ENCODE results near the gene RANBP1. TPM values are rescaled to one million over a fixed set of nuclear protein-coding genes. Genes with fewer than 3 reads are reported as not detected.

The RANBP1 gene
- total and polyA plus RNA-seq, 2 of the 13 experiments (the other 11 are each of a cell fraction or from before 2014, with no cell fraction given), result 181 to 492 TPM

DNA sequence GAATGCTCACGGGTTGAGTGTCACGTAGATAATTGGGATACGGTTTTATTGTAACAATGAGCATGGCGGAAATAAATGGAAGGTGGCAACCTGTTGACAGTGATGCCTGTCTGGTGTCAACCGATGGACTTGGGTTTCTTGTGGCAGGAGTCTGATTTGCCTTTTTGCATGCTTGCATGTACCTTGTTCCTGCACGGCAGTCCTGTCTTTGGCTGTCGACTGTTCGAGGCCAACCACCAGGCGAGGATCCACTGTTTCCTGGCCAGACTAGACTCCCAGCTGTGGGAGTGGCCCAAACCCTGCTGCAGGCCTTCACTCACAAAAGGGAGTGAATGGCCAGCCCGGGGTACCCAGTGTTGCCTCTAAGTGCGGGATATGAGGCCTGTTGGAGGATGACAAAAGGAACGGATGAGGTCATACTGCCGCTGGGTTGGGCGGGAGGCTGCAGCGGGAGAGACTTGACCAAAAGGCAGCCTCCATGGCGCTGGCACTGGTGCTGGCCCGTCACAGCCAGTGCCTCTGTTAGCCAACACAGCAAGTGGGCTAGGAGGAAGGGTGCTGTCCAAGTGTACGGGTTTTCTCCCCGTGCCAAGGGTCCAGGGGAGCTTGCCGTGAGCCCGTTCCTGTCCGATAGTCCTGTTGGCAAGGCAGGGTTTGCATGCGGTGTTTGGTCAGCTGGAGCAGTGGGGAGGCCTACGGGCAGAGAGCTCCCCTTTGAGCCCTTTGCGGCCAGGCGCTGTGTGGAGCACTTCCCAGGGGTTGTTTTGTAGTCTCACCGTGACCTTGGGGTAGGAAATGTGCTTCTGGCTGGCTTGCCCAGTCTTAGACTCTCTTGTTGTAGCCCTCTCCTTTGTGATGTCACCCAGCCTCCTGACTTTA is 34.9 kb upstream of the RANBP1 start (continued):
- TF ChIP-seq ZNF331 (CRISPR knock-in tag; IDR thresholded peaks at IDR 0.05) (0 out of 2 replicates have a peak, but pooled peaks have one; percentile 25), PHF8 (CRISPR knock-in tag; IDR thresholded peaks at IDR 0.05) (peak; percentile 47; the same call in 1 of the 2 replicates), MTA3 (CRISPR knock-in tag; IDR thresholded peaks at IDR 0.05) (no peak), TAF1 (CRISPR knock-in tag; IDR thresholded peaks at IDR 0.05) (peak; percentile 7; the same call in 1 of the 2 replicates), ZFX (CRISPR knock-in tag; IDR thresholded peaks at IDR 0.05; ENCODE audit: low read depth) (peak; percentile 63), HNRNPLL (IDR thresholded peaks at IDR 0.05; ENCODE audit: low read depth, low read length, poor library complexity, severe bottlenecking) (peak; percentile 45), ZNF839 (CRISPR knock-in tag; IDR thresholded peaks at IDR 0.05; ENCODE audit: borderline replicate concordance) (peak; percentile 75; the same call in 1 of the 2 replicates), ZNF790 (CRISPR knock-in tag; IDR thresholded peaks at IDR 0.05; ENCODE audit: borderline replicate concordance) (0 out of 2 replicates have a peak, but pooled peaks have one; percentile 22), ZNF136 (CRISPR knock-in tag; IDR thresholded peaks at IDR 0.05; ENCODE audit: low read depth) (peak; percentile 85; the same call in 1 of the 2 replicates), KLF13 (CRISPR knock-in tag; IDR thresholded peaks at IDR 0.05) (no peak), MEIS2 (CRISPR knock-in tag; IDR thresholded peaks at IDR 0.05) (no peak), ELF4 (CRISPR knock-in tag; IDR thresholded peaks at IDR 0.05; ENCODE audit: borderline replicate concordance) (no peak), SALL2 (CRISPR knock-in tag; IDR thresholded peaks at IDR 0.05) (no peak), GZF1 (CRISPR knock-in tag; IDR thresholded peaks at IDR 0.05) (no peak), MYC (CRISPR knock-in tag; IDR thresholded peaks at IDR 0.05; ENCODE audit: borderline replicate concordance) (peak; percentile 10; the same call in 1 of the 2 replicates), EEA1 (CRISPR knock-in tag; IDR thresholded peaks at IDR 0.05; ENCODE audit: borderline replicate concordance) (0 out of 2 replicates have a peak, but pooled peaks have one; percentile 3), MEIS1 (CRISPR knock-in tag; IDR thresholded peaks at IDR 0.05; ENCODE audit: borderline replicate concordance) (no peak), YEATS4 (CRISPR knock-in tag; IDR thresholded peaks at IDR 0.05; ENCODE audit: borderline replicate concordance) (no peak), FOXA1 (IDR thresholded peaks at IDR 0.05) (no peak), FOXA1 (CRISPR knock-in tag; IDR thresholded peaks at IDR 0.05) (peak; percentile 30; the same call in 1 of the 2 replicates), ZNF446 (CRISPR knock-in tag; IDR thresholded peaks at IDR 0.05) (peak; percentile 90), NFIC (IDR thresholded peaks at IDR 0.05; ENCODE audit: low read length) (no peak), ZNF274 (CRISPR knock-in tag; IDR thresholded peaks at IDR 0.05) (peak; percentile 36; the same call in 1 of the 2 replicates)
- TF ChIP-seq, protein P1, sequence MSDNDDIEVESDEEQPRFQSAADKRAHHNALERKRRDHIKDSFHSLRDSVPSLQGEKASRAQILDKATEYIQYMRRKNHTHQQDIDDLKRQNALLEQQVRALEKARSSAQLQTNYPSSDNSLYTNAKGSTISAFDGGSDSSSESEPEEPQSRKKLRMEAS (IDR thresholded peaks at IDR 0.05), result peak; percentile 20
- TF ChIP-seq, protein P2, sequence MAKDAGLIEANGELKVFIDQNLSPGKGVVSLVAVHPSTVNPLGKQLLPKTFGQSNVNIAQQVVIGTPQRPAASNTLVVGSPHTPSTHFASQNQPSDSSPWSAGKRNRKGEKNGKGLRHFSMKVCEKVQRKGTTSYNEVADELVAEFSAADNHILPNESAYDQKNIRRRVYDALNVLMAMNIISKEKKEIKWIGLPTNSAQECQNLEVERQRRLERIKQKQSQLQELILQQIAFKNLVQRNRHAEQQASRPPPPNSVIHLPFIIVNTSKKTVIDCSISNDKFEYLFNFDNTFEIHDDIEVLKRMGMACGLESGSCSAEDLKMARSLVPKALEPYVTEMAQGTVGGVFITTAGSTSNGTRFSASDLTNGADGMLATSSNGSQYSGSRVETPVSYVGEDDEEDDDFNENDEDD (CRISPR knock-in tag; IDR thresholded peaks at IDR 0.05; ENCODE audit: borderline replicate concordance), result peak; percentile 30; the same call in 1 of the 2 replicates
- TF ChIP-seq, protein P3, sequence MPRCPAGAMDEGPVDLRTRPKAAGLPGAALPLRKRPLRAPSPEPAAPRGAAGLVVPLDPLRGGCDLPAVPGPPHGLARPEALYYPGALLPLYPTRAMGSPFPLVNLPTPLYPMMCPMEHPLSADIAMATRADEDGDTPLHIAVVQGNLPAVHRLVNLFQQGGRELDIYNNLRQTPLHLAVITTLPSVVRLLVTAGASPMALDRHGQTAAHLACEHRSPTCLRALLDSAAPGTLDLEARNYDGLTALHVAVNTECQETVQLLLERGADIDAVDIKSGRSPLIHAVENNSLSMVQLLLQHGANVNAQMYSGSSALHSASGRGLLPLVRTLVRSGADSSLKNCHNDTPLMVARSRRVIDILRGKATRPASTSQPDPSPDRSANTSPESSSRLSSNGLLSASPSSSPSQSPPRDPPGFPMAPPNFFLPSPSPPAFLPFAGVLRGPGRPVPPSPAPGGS (CRISPR knock-in tag; IDR thresholded peaks at IDR 0.05), result peak; percentile 56; the same call in 1 of the 2 replicates
- TF ChIP-seq, protein P4, sequence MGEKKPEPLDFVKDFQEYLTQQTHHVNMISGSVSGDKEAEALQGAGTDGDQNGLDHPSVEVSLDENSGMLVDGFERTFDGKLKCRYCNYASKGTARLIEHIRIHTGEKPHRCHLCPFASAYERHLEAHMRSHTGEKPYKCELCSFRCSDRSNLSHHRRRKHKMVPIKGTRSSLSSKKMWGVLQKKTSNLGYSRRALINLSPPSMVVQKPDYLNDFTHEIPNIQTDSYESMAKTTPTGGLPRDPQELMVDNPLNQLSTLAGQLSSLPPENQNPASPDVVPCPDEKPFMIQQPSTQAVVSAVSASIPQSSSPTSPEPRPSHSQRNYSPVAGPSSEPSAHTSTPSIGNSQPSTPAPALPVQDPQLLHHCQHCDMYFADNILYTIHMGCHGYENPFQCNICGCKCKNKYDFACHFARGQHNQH (CRISPR knock-in tag; IDR thresholded peaks at IDR 0.05), result 0 out of 2 replicates have a peak, but pooled peaks have one; percentile 12
